ENCODE results near the gene ZC4H2.

The ZC4H2 gene

GRCh38 chrX:64996805-64997204, 20.6 kb upstream of the ZC4H2 start:
- Histone ChIP-seq H4K20me1 (ENCODE audit: insufficient read depth) (no peaks in the 10 kb centered on the region), H3K9ac (no peak overlapping the region), H3K4me3 (IDR thresholded peaks at IDR 0.05; ENCODE audit: insufficient read depth, low read depth, low read length) (no peak overlapping the region), H3K4me2 (no peak overlapping the region; the same call in 1 of the 2 replicates), H3K4me1 (ENCODE audit: low read depth, poor library complexity, severe bottlenecking) (peaks cover 17% of the 10 kb centered on the region), H3K27ac (no peak overlapping the region), H2AFZ (ENCODE audit: low read depth) (no peak overlapping the region), H3K36me3 (ENCODE audit: insufficient read depth) (no peaks in the 10 kb centered on the region), H3K79me2 (ENCODE audit: insufficient read depth, low read depth) (no peaks in the 10 kb centered on the region), H3K27me3 (ENCODE audit: insufficient read depth, low read depth) (no peaks in the 10 kb centered on the region)
- TF ChIP-seq CTCF (conservative IDR thresholded peaks at IDR 0.05; ENCODE audit: low read depth, low read length): no peak

GRCh38 chrX:64994131-64994798, 18.0 kb upstream of the ZC4H2 start:
- Histone ChIP-seq H3K79me2 (ENCODE audit: insufficient read depth, low read depth) (no peaks in the 10 kb centered on the region), H2AFZ (ENCODE audit: low read depth) (no peak overlapping the region), H3K4me3 (IDR thresholded peaks at IDR 0.05; ENCODE audit: insufficient read depth, low read depth, low read length) (no peak overlapping the region), H4K20me1 (ENCODE audit: insufficient read depth) (no peaks in the 10 kb centered on the region), H3K4me1 (ENCODE audit: low read depth, poor library complexity, severe bottlenecking) (peaks cover 17% of the 10 kb centered on the region), H3K27me3 (ENCODE audit: insufficient read depth, low read depth) (no peaks in the 10 kb centered on the region), H3K9ac (no peak overlapping the region), H3K27ac (no peak overlapping the region), H3K4me2 (no peak overlapping the region), H3K36me3 (ENCODE audit: insufficient read depth) (no peaks in the 10 kb centered on the region)
- no peak for TF ChIP-seq CTCF (conservative IDR thresholded peaks at IDR 0.05; ENCODE audit: low read depth, low read length)

- H3K9ac ChIP-seq: no peak overlapping the region
- no peaks in the 10 kb centered on the region for H3K27me3 ChIP-seq (ENCODE audit: insufficient read depth, low read depth)
- no peaks in the 10 kb centered on the region for H3K36me3 ChIP-seq (ENCODE audit: insufficient read depth)
- H3K27ac ChIP-seq: no peak overlapping the region
- no peak for TF ChIP-seq CTCF (conservative IDR thresholded peaks at IDR 0.05; ENCODE audit: low read depth, low read length)
- H4K20me1 ChIP-seq (ENCODE audit: insufficient read depth): no peaks in the 10 kb centered on the region
- no peaks in the 10 kb centered on the region for H3K79me2 ChIP-seq (ENCODE audit: insufficient read depth, low read depth)
- no peak overlapping the region for H2AFZ ChIP-seq (ENCODE audit: low read depth)
- H3K4me1 ChIP-seq (ENCODE audit: low read depth, poor library complexity, severe bottlenecking): peaks cover 20% of the 10 kb centered on the region
- H3K4me2 ChIP-seq: no peak overlapping the region
- no peak overlapping the region for H3K4me3 ChIP-seq (IDR thresholded peaks at IDR 0.05; ENCODE audit: insufficient read depth, low read depth, low read length)
Observed at GRCh38 chrX:64977830-64978229, 1.6 kb upstream of the ZC4H2 start.

DNA sequence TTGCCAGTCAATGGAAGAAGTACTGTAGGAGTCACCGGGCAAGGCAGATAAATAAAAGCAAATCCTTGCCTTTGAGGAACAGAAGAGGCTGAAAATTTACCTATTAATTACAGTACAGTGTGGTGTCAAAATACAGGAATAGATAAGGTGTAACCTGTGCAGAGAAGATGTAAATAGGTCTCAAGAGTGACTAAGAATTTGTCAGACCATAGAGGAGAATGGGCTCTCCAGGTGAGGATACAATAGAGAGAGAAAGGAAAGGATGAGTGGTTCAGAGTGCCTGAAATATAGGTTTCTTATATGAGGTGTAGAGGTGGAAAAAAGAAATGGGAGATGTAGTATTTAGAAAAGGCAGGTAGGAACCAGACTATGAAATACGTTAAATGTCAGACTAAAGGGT, 801 bp upstream of the ZC4H2 start:
- no peak for TF ChIP-seq CTCF (conservative IDR thresholded peaks at IDR 0.05; ENCODE audit: low read depth, low read length)
- Histone ChIP-seq H3K4me3 (IDR thresholded peaks at IDR 0.05; ENCODE audit: insufficient read depth, low read depth, low read length) (no peak overlapping the region), H3K9ac (no peak overlapping the region), H3K27ac (no peak overlapping the region), H3K79me2 (ENCODE audit: insufficient read depth, low read depth) (no peaks in the 10 kb centered on the region), H4K20me1 (ENCODE audit: insufficient read depth) (no peaks in the 10 kb centered on the region), H3K36me3 (ENCODE audit: insufficient read depth) (no peaks in the 10 kb centered on the region), H3K4me1 (ENCODE audit: low read depth, poor library complexity, severe bottlenecking) (peaks cover 20% of the 10 kb centered on the region), H3K4me2 (no peak overlapping the region), H2AFZ (ENCODE audit: low read depth) (no peak overlapping the region), H3K27me3 (ENCODE audit: insufficient read depth, low read depth) (no peaks in the 10 kb centered on the region)

Data from KMS-11 (cell line).